Neural progenitor cell (in vitro differentiated cells): ENCODE data around the gene ABCB6. TPM values are rescaled to one million over a fixed set of nuclear protein-coding genes. Genes with fewer than 3 reads are reported as not detected.

Experiments
- DNase-seq: peaks from one replicate; pipeline ENCODE4 v3.0.0-alpha.2; 2016; ENCODE audit warnings: low spot score
- H2AFZ ChIP-seq: fragments of 200-600 bp; sonication (generic); replicated peaks from 2 replicates; pipeline ENCODE4 v1.6.1; 2016; ENCODE audit warnings: antibody characterized with exemption
- H3F3A ChIP-seq: fragments of 200-600 bp; sonication (generic); 2 replicates; pipeline ENCODE4 v1.6.1; 2016; ENCODE audit warnings: antibody characterized with exemption, low read depth
- H3K27ac ChIP-seq: fragments of 200-600 bp; sonication (generic); 2 replicates; pipeline ENCODE4 v1.5.1; 2016; ENCODE audit warnings: mild to moderate bottlenecking
- H3K27me3 ChIP-seq: fragments of 200-600 bp; sonication (generic); 2 replicates; pipeline ENCODE4 v1.6.1; 2016; ENCODE audit warnings: mild to moderate bottlenecking, moderate library complexity
- H3K36me3 ChIP-seq: fragments of 200-600 bp; sonication (generic); 2 replicates; pipeline ENCODE4 v1.5.1; 2016
- H3K4me1 ChIP-seq: fragments of 200-600 bp; sonication (generic); 2 replicates; pipeline ENCODE4 v1.6.1; 2016; ENCODE audit warnings: mixed run types
- H3K4me2 ChIP-seq: fragments of 200-600 bp; sonication (generic); 2 replicates; pipeline ENCODE4 v1.6.1; 2016
- H3K4me3 ChIP-seq: fragments of 200-600 bp; sonication (generic); 2 replicates; pipeline ENCODE4 v1.5.1; 2016
- H3K79me2 ChIP-seq: fragments of 200-600 bp; sonication (generic); 2 replicates; pipeline ENCODE4 v1.6.1; 2016; ENCODE audit warnings: low read depth
- H3K9ac ChIP-seq: fragments of 200-600 bp; sonication (generic); 2 replicates; pipeline ENCODE4 v1.6.1; 2016
- H3K9me3 ChIP-seq: fragments of 200-600 bp; sonication (generic); 2 replicates; pipeline ENCODE4 v1.5.1; 2016; ENCODE audit warnings: low read depth
- H4K20me1 ChIP-seq: fragments of 200-600 bp; sonication (generic); 2 replicates; pipeline ENCODE4 v1.6.1; 2016; ENCODE audit warnings: low read depth
- H3K27ac Mint-ChIP-seq: 3 replicates; pipeline ENCODE4 v1.8.0; 2021; ENCODE audit warnings: mixed read lengths
- H3K27me3 Mint-ChIP-seq: 2 replicates; pipeline ENCODE4 v1.8.0; 2022; ENCODE audit warnings: low read depth, mild to moderate bottlenecking, inconsistent platforms, moderate library complexity, mixed read lengths; ENCODE audit not compliant: insufficient read depth
- H3K36me3 Mint-ChIP-seq: 3 replicates; pipeline ENCODE4 v1.8.0; 2021; ENCODE audit warnings: mixed read lengths
- H3K4me1 Mint-ChIP-seq: 3 replicates; pipeline ENCODE4 v1.8.0; 2021; ENCODE audit warnings: mixed read lengths
- H3K4me3 Mint-ChIP-seq: 3 replicates; pipeline ENCODE4 v1.8.0; 2021; ENCODE audit warnings: mild to moderate bottlenecking, moderate library complexity, mixed read lengths
- H3K9me3 Mint-ChIP-seq: 3 replicates; pipeline ENCODE4 v1.8.0; 2020; ENCODE audit warnings: mixed read lengths
- CTCF ChIP-seq: fragments of 200-600 bp; sonication (generic); IDR thresholded peaks from 2 replicates; pipeline ENCODE4 v1.5.1; 2017; ENCODE audit warnings: antibody characterized with exemption, mild to moderate bottlenecking
- EZH2 ChIP-seq: fragments of 200-600 bp; sonication (generic); IDR thresholded peaks from 2 replicates; pipeline ENCODE4 v1.6.1; 2017; ENCODE audit warnings: antibody characterized with exemption, mild to moderate bottlenecking, moderate library complexity
- EZH2phosphoT487 ChIP-seq: fragments of 200-600 bp; sonication (generic); IDR thresholded peaks from 2 replicates; pipeline ENCODE4 v1.6.1; 2017; ENCODE audit warnings: antibody characterized with exemption
- total RNA-seq: library from RNA; depleted of rRNA; stranded (reverse); fragments of >200 nt; gene quantifications from 2 replicates; pipeline ENCODE4 v1.2.3, GENCODE V29; 2015; ENCODE audit warnings: low replicate concordance

Gene ABCB6
- total RNA-seq, 1 donor from 2014 or later = 14.3 TPM

GRCh38 chr2:219172231-219173154 is 46.3 kb downstream of the ABCB6 start:
- Histone ChIP-seq H3K79me2 (peaks cover 9% of the 10 kb centered on the region), H3K36me3 (no peaks in the 10 kb centered on the region), H2AFZ (no peak overlapping the region), H3F3A (peaks cover 29% of the 10 kb centered on the region), H3K4me2 (no peak overlapping the region), H3K9ac (no peak overlapping the region), H3K4me3 (no peak overlapping the region), H3K4me1 (peaks cover 7% of the 10 kb centered on the region), H3K27me3 (no peaks in the 10 kb centered on the region), H3K27ac (no peak overlapping the region), H4K20me1 (peaks cover 14% of the 10 kb centered on the region), H3K9me3 (no peaks in the 10 kb centered on the region)
- H3K4me3 Mint-ChIP-seq = no peak overlapping the region
- DNase-seq = no peak
- TF ChIP-seq EZH2 = no peak
- TF ChIP-seq EZH2phosphoT487 = no peak
- TF ChIP-seq CTCF = no peak
- peaks cover 5% of the 10 kb centered on the region for H3K36me3 Mint-ChIP-seq
- no peak overlapping the region for H3K27ac Mint-ChIP-seq
- H3K4me1 Mint-ChIP-seq = peaks cover 7% of the 10 kb centered on the region
- no peaks in the 10 kb centered on the region for H3K9me3 Mint-ChIP-seq
- H3K27me3 Mint-ChIP-seq = peaks cover 8% of the 10 kb centered on the region

GRCh38 chr2:219171231-219171651 is 47.5 kb downstream of the ABCB6 start:
- no peak overlapping the region for H3K9ac ChIP-seq
- peak; percentile 62 for DNase-seq
- H2AFZ ChIP-seq = no peak overlapping the region

GRCh38 chr2:219169930-219170654 is 48.7 kb downstream of the ABCB6 start, which contains the start of gene SLC23A3:
Gene SLC23A3, minus strand, starts transcription at chr2:219170029. Its CDS starts 45 bp downstream, at chr2:219169984.
- Histone ChIP-seq H3K36me3 (no peaks in the 10 kb centered on the region), H3K4me1 (no peaks in the 10 kb centered on the region), H3K4me3 (no peak within 1 kb of the TSS), H3K79me2 (no peaks in the 10 kb centered on the region), H3K9me3 (no peaks in the 10 kb centered on the region), H2AFZ (no peak within 1 kb of the TSS), H3K4me2 (no peak within 1 kb of the TSS), H4K20me1 (peaks cover 7% of the 10 kb centered on the region), H3K27ac (no peak within 1 kb of the TSS), H3K9ac (no peak within 1 kb of the TSS), H3K27me3 (no peaks in the 10 kb centered on the region), H3F3A (peaks cover 9% of the 10 kb centered on the region)
- no peak for DNase-seq
- Mint-ChIP-seq H3K27me3 (peaks cover 8% of the 10 kb centered on the region), H3K27ac (no peak within 1 kb of the TSS), H3K4me1 (no peaks in the 10 kb centered on the region), H3K4me3 (no peak within 1 kb of the TSS), H3K36me3 (peaks cover 5% of the 10 kb centered on the region), H3K9me3 (no peaks in the 10 kb centered on the region)
- TF ChIP-seq EZH2 (no peak), CTCF (no peak), EZH2phosphoT487 (no peak)

More at GRCh38 chr2:219171231-219171651, 47.5 kb downstream of the ABCB6 start:
- H3K27me3 Mint-ChIP-seq = peaks cover 8% of the 10 kb centered on the region
- no peaks in the 10 kb centered on the region for H3K9me3 Mint-ChIP-seq
- peaks cover 5% of the 10 kb centered on the region for H3K36me3 Mint-ChIP-seq
- H3K4me1 ChIP-seq = peaks cover 7% of the 10 kb centered on the region
- H4K20me1 ChIP-seq = peaks cover 13% of the 10 kb centered on the region
- no peaks in the 10 kb centered on the region for H3K36me3 ChIP-seq
- H3K4me3 ChIP-seq = no peak overlapping the region
- no peak overlapping the region for H3K4me3 Mint-ChIP-seq
- H3K27me3 ChIP-seq = no peaks in the 10 kb centered on the region
- TF ChIP-seq EZH2 (no peak), EZH2phosphoT487 (no peak), CTCF (peak; percentile 78)
- H3K79me2 ChIP-seq = peaks cover 9% of the 10 kb centered on the region
- peaks cover 6% of the 10 kb centered on the region for H3K4me1 Mint-ChIP-seq
- no peak overlapping the region for H3K27ac ChIP-seq
- peak overlapping the region; percentile 92 for H3K27ac Mint-ChIP-seq
- H3K4me2 ChIP-seq = no peak overlapping the region
- no peaks in the 10 kb centered on the region for H3K9me3 ChIP-seq
- peaks cover 17% of the 10 kb centered on the region for H3F3A ChIP-seq
